ENCODE data around the gene GAS2L2. TPM values are rescaled to one million over a fixed set of nuclear protein-coding genes. Genes with fewer than 3 reads are reported as not detected.
A peak's percentile ranks its signal among the peaks of the same experiment; 100 is the strongest.

Gene GAS2L2
- total and polyA plus RNA-seq, 7 experiments from 2014 or later, result 0.16 to 0.49 (median 0.24) TPM; not detected in 3

GRCh38 chr17:35764123-35764991, 11.3 kb upstream of the GAS2L2 start:
- Histone ChIP-seq H3K27me3 (ENCODE audit: control insufficient read depth in 2 of 2, insufficient read depth in 2 of 2, low read length in 2 of 2) (no peaks in the 10 kb centered on the region), H3K27ac (ENCODE audit: low read depth, low read length) (peak overlapping the region; percentile 50), H3K36me3 (ENCODE audit: control insufficient read depth in 2 of 3, insufficient read depth in 3 of 3, low read length in 3 of 3) (no peaks in the 10 kb centered on the region), H3K4me3 (ENCODE audit: low read length) (peak overlapping the region; percentile 92), H3K4me1 (ENCODE audit: control insufficient read depth in 2 of 2, insufficient read depth in 2 of 2, low read length in 2 of 2) (peaks cover 0 to 9% of the 10 kb centered on the region in 2 donors), H3K9me3 (ENCODE audit: control insufficient read depth in 2 of 3, low read length in 3 of 3) (no peaks in the 10 kb centered on the region)
- ATAC-seq (peak; percentile 90), DNase-seq (peak; percentile 70 to 92 (median 81))
- Mint-ChIP-seq H3K4me3 (peak overlapping the region; percentile 90 to 99 (median 93)), H3K27ac (peak overlapping the region; percentile 41 to 88 (median 79)), H3K4me1 (peaks cover 0 to 10% (median 8%) of the 10 kb centered on the region in 7 donors), H3K36me3 (no peaks in the 10 kb centered on the region), H3K9me3 (peaks cover 0 to 2% (median 0%) of the 10 kb centered on the region in 11 donors), H3K27me3 (peaks cover 0 to 21% (median 0%) of the 10 kb centered on the region in 5 donors)
- intact Hi-C loops (cut with micrococcal nuclease), result loop anchor here (1.0 to 5.0 kb wide), 3 partner anchors 40 to 168 kb away; partner anchors contain the start of genes TAF15 (in 2 of the 2) and RDM1 (in 1 of the 2)
- POLR2A ChIA-PET, result interaction anchor here (1.0 to 5.0 kb wide), 9 partner anchors 9 to 52 kb away, joined by 3 to 108 read pairs (median 6); partner anchors contain the start of genes MMP28 and TAF15
- CTCF ChIA-PET, result interaction anchor here (0.6 to 13.0 kb wide), 27 partner anchors 11 to 623 kb away, joined by 3 to 222 read pairs (median 6); partner anchors contain the start of genes MMP28 and TAF15

GRCh38 chr17:35763767-35764122, 10.7 kb upstream of the GAS2L2 start:
- CTCF ChIA-PET, result interaction anchor here (0.7 to 13.0 kb wide), 28 partner anchors 12 to 623 kb away, joined by 3 to 222 read pairs (median 6); partner anchors contain the start of genes MMP28 and TAF15
- no peak for DNase-seq

GRCh38 chr17:35761601-35762000, 8.6 kb upstream of the GAS2L2 start:
- no peak overlapping the region for H3K4me3 ChIP-seq (ENCODE audit: low read length)
- POLR2A ChIA-PET, result interaction anchor here (1.7 kb wide), 1 partner anchor 47 kb away, joined by 10 read pairs; the partner anchor contains the start of gene TAF15
- intact Hi-C loops (cut with micrococcal nuclease), result loop anchor here in 1 of 2 donors (5.0 kb wide), 1 partner anchor 171 kb away; the partner anchor contains the start of gene RDM1
- Mint-ChIP-seq H3K4me3 (peak overlapping the region in 1 of 10 donors; percentile 30), H3K27me3 (peaks cover 0 to 13% (median 0%) of the 10 kb centered on the region in 5 donors), H3K36me3 (no peaks in the 10 kb centered on the region), H3K9me3 (peaks cover 0 to 2% (median 0%) of the 10 kb centered on the region in 11 donors), H3K27ac (peak overlapping the region in 1 of 9 donors; percentile 51), H3K4me1 (peaks cover 0 to 10% (median 8%) of the 10 kb centered on the region in 7 donors)
- H3K9me3 ChIP-seq (ENCODE audit: control insufficient read depth in 2 of 3, low read length in 3 of 3), result no peaks in the 10 kb centered on the region
- peaks cover 0 to 9% of the 10 kb centered on the region in 2 donors for H3K4me1 ChIP-seq (ENCODE audit: control insufficient read depth in 2 of 2, insufficient read depth in 2 of 2, low read length in 2 of 2)
- DNase-seq (no peak), ATAC-seq (no peak)
- H3K36me3 ChIP-seq (ENCODE audit: control insufficient read depth in 2 of 3, insufficient read depth in 3 of 3, low read length in 3 of 3), result no peaks in the 10 kb centered on the region
- CTCF ChIA-PET, result interaction anchor here (1.0 to 13.0 kb wide), 4 partner anchors 31 to 183 kb away, joined by 3 to 222 read pairs (median 4); partner anchors contain the start of genes MMP28 and TAF15
- H3K27me3 ChIP-seq (ENCODE audit: control insufficient read depth in 2 of 2, insufficient read depth in 2 of 2, low read length in 2 of 2), result no peaks in the 10 kb centered on the region
- no peak overlapping the region for H3K27ac ChIP-seq (ENCODE audit: low read depth, low read length)

More at GRCh38 chr17:35763767-35764122, 10.7 kb upstream of the GAS2L2 start:
- Mint-ChIP-seq H3K27ac (no peak overlapping the region), H3K4me1 (peaks cover 0 to 10% (median 8%) of the 10 kb centered on the region in 7 donors), H3K27me3 (peaks cover 0 to 21% (median 0%) of the 10 kb centered on the region in 5 donors), H3K36me3 (no peaks in the 10 kb centered on the region), H3K4me3 (peak overlapping the region; percentile 27 to 99 (median 92)), H3K9me3 (peaks cover 0 to 2% (median 0%) of the 10 kb centered on the region in 11 donors)
- POLR2A ChIA-PET, result interaction anchor here (0.6 to 5.0 kb wide), 10 partner anchors 9 to 1235 kb away, joined by 3 to 108 read pairs (median 5); partner anchors contain the start of genes MMP28 and TAF15
- Histone ChIP-seq H3K4me3 (ENCODE audit: low read length) (peak overlapping the region; percentile 92), H3K9me3 (ENCODE audit: control insufficient read depth in 2 of 3, low read length in 3 of 3) (no peaks in the 10 kb centered on the region), H3K36me3 (ENCODE audit: control insufficient read depth in 2 of 3, insufficient read depth in 3 of 3, low read length in 3 of 3) (no peaks in the 10 kb centered on the region), H3K27ac (ENCODE audit: low read depth, low read length) (peak overlapping the region; percentile 50), H3K27me3 (ENCODE audit: control insufficient read depth in 2 of 2, insufficient read depth in 2 of 2, low read length in 2 of 2) (no peaks in the 10 kb centered on the region), H3K4me1 (ENCODE audit: control insufficient read depth in 2 of 2, insufficient read depth in 2 of 2, low read length in 2 of 2) (peaks cover 0 to 9% of the 10 kb centered on the region in 2 donors)
- intact Hi-C loops (cut with micrococcal nuclease), result loop anchor here (1.0 to 5.0 kb wide), 3 partner anchors 41 to 169 kb away; partner anchors contain the start of genes TAF15 (in 2 of the 2) and RDM1 (in 1 of the 2)
- no peak for ATAC-seq

DNA sequence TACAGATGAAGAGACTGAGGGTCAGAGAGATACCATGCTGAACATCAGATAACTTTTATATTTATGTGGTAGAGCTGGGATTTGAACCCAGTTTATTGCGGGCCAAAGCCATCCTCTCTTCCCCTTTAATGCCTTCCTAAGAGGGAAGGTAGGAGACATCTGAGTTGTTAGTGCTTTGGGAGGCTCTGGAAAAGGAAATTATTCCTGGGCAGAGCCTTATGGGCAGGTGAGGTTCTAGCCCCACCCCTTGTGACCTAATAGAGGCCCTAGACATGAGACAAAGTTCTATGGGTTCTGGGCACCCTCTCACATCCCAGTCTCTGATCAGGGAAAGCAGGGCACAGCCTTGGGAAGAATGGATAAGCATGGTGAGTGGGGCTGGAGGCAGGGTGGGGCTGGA, 7.5 kb upstream of the GAS2L2 start, which contains the start of gene C17orf50:
Gene C17orf50 (plus strand): TSS at position 301 of the 400 bp plus-strand sequence. CDS start 55 bp downstream, at position 356.
- Histone ChIP-seq H3K9me3 (ENCODE audit: control insufficient read depth in 2 of 3, low read length in 3 of 3) (no peaks in the 10 kb centered on the region), H3K27ac (ENCODE audit: low read depth, low read length) (no peak within 1 kb of the TSS), H3K4me1 (ENCODE audit: control insufficient read depth in 2 of 2, insufficient read depth in 2 of 2, low read length in 2 of 2) (peaks cover 0 to 9% of the 10 kb centered on the region in 2 donors), H3K36me3 (ENCODE audit: control insufficient read depth in 2 of 3, insufficient read depth in 3 of 3, low read length in 3 of 3) (no peaks in the 10 kb centered on the region), H3K4me3 (ENCODE audit: low read length) (no peak within 1 kb of the TSS), H3K27me3 (ENCODE audit: control insufficient read depth in 2 of 2, insufficient read depth in 2 of 2, low read length in 2 of 2) (no peaks in the 10 kb centered on the region)
- peaks cover 0 to 10% (median 8%) of the 10 kb centered on the region in 7 donors for H3K4me1 Mint-ChIP-seq
- ChIA-PET CTCF (interaction anchor here (13.0 kb wide), 1 partner anchor 48 kb away, joined by 222 read pairs; the partner anchor contains the start of gene TAF15), POLR2A (interaction anchor here (1.7 kb wide), 1 partner anchor 48 kb away, joined by 10 read pairs; the partner anchor contains the start of gene TAF15)
- ATAC-seq (no peak), DNase-seq (no peak)
- peaks cover 0 to 2% (median 0%) of the 10 kb centered on the region in 11 donors for H3K9me3 Mint-ChIP-seq
- intact Hi-C loops (cut with micrococcal nuclease), result loop anchor here in 1 of 2 donors (5.0 kb wide), 1 partner anchor 172 kb away; the partner anchor contains the start of gene RDM1
- peak within 1 kb of the TSS in 1 of 9 donors; percentile 51 for H3K27ac Mint-ChIP-seq
- peak within 1 kb of the TSS in 1 of 10 donors; percentile 30 for H3K4me3 Mint-ChIP-seq
- H3K27me3 Mint-ChIP-seq, result peaks cover 0 to 15% (median 0%) of the 10 kb centered on the region in 5 donors
- H3K36me3 Mint-ChIP-seq, result no peaks in the 10 kb centered on the region

GRCh38 chr17:35757243-35757642, 4.2 kb upstream of the GAS2L2 start:
- H3K27me3 ChIP-seq (ENCODE audit: control insufficient read depth in 2 of 2, insufficient read depth in 2 of 2, low read length in 2 of 2), result no peaks in the 10 kb centered on the region
- intact Hi-C loops (cut with micrococcal nuclease), result no loop called here
- H3K4me1 ChIP-seq (ENCODE audit: control insufficient read depth in 2 of 2, insufficient read depth in 2 of 2, low read length in 2 of 2), result no peaks in the 10 kb centered on the region
- Mint-ChIP-seq H3K9me3 (peaks cover 0 to 2% (median 0%) of the 10 kb centered on the region in 11 donors), H3K27me3 (peaks cover 0 to 23% (median 1%) of the 10 kb centered on the region in 5 donors), H3K4me1 (peaks cover 0 to 2% (median 0%) of the 10 kb centered on the region in 7 donors), H3K27ac (no peak overlapping the region), H3K4me3 (no peak overlapping the region), H3K36me3 (no peaks in the 10 kb centered on the region)
- no peaks in the 10 kb centered on the region for H3K36me3 ChIP-seq (ENCODE audit: control insufficient read depth in 2 of 3, insufficient read depth in 3 of 3, low read length in 3 of 3)
- ChIA-PET CTCF (interaction anchor here (0.6 to 1.4 kb wide), 5 partner anchors 10 to 144 kb away, joined by 3 to 5 read pairs (median 4); partner anchors contain the start of gene TAF15), POLR2A (no interaction called here)
- H3K27ac ChIP-seq (ENCODE audit: low read depth, low read length), result no peak overlapping the region
- DNase-seq, result no peak
- no peak for ATAC-seq
- no peak overlapping the region for H3K4me3 ChIP-seq (ENCODE audit: low read length)
- H3K9me3 ChIP-seq (ENCODE audit: control insufficient read depth in 2 of 3, low read length in 3 of 3), result no peaks in the 10 kb centered on the region

- Mint-ChIP-seq H3K4me3 (no peak overlapping the region), H3K36me3 (no peaks in the 10 kb centered on the region), H3K27me3 (peaks cover 29 to 49% (median 34%) of the 10 kb centered on the region in 5 donors), H3K27ac (no peak overlapping the region), H3K4me1 (peaks cover 0 to 19% (median 3%) of the 10 kb centered on the region in 7 donors), H3K9me3 (peaks cover 0 to 1% (median 0%) of the 10 kb centered on the region in 11 donors)
- intact Hi-C loops (cut with micrococcal nuclease), result no loop called here
- ChIA-PET CTCF (no interaction called here), POLR2A (no interaction called here)
- DNase-seq (no peak), ATAC-seq (no peak)
- no peak overlapping the region for H3K4me3 ChIP-seq (ENCODE audit: low read length)
- no peaks in the 10 kb centered on the region for H3K9me3 ChIP-seq (ENCODE audit: control insufficient read depth in 2 of 3, low read length in 3 of 3)
- H3K27me3 ChIP-seq (ENCODE audit: control insufficient read depth in 2 of 2, insufficient read depth in 2 of 2, low read length in 2 of 2), result peaks cover 0 to 10% of the 10 kb centered on the region in 2 donors
- no peak overlapping the region for H3K27ac ChIP-seq (ENCODE audit: low read depth, low read length)
- H3K36me3 ChIP-seq (ENCODE audit: control insufficient read depth in 2 of 3, insufficient read depth in 3 of 3, low read length in 3 of 3), result no peaks in the 10 kb centered on the region
- no peaks in the 10 kb centered on the region for H3K4me1 ChIP-seq (ENCODE audit: control insufficient read depth in 2 of 2, insufficient read depth in 2 of 2, low read length in 2 of 2)
These were observed 568 bp downstream of the GAS2L2 start for GRCh38 chr17:35752471-35752870.

Measured in naive thymus-derived CD4-positive, alpha-beta T cell (primary cell).